Measurements from ENCODE around the gene HIPK2.

DNA sequence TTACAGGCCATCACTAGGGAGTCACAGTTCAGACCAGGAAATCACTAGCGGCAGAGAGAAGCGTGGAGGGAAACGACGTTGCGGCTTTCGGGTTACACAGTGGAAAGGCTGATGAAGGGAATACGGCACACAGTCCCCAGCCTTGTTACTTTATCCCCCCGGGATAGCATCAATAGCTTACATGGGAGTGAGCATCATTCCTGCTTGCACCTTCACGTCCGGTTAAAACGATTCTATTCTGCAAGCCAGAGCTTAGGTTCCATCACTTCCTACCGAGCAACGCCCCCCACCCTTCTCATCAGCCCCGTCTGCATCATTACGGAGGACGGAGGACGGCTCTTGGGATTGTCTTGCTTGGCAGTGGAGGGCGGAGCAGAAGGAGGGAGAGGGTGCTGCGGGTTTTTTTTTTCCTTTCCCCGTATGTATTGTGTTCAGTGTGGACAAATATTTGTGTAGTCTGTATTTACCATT lies 129.4 kb downstream of the HIPK2 start:
- TF ChIP-seq EZH2 (IDR thresholded peaks at IDR 0.05; ENCODE audit: borderline replicate concordance, low read depth, low read length, poor library complexity, severe bottlenecking), result no peak
- TF ChIP-seq, protein P1, sequence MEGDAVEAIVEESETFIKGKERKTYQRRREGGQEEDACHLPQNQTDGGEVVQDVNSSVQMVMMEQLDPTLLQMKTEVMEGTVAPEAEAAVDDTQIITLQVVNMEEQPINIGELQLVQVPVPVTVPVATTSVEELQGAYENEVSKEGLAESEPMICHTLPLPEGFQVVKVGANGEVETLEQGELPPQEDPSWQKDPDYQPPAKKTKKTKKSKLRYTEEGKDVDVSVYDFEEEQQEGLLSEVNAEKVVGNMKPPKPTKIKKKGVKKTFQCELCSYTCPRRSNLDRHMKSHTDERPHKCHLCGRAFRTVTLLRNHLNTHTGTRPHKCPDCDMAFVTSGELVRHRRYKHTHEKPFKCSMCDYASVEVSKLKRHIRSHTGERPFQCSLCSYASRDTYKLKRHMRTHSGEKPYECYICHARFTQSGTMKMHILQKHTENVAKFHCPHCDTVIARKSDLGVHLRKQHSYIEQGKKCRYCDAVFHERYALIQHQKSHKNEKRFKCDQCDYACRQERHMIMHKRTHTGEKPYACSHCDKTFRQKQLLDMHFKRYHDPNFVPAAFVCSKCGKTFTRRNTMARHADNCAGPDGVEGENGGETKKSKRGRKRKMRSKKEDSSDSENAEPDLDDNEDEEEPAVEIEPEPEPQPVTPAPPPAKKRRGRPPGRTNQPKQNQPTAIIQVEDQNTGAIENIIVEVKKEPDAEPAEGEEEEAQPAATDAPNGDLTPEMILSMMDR (conservative IDR thresholded peaks at IDR 0.05; ENCODE audit: low read depth, low read length), result no peak
